Activated T-helper 1 cell treated with anti-CD3 and anti-CD28 coated beads, Interleukin-12 subunit alpha, Interleukin-12 subunit beta, Interleukin-2, Interleukin-4 antibody, amounts not matched to agents 30 ng/mL and 10 ng/mL and 1 ng/mL, durations not matched to agents 14 hours and 24 hours and 36 hours (primary cell): ENCODE measurements around the gene SEMA3B. TPM values are rescaled to one million over a fixed set of nuclear protein-coding genes. Genes with fewer than 3 reads are reported as not detected.
A peak's percentile ranks its signal among the peaks of the same experiment; 100 is the strongest.
"Not testable (repeated sequence)": the region's sequence is repeated elsewhere in the genome, so short reads cannot be mapped to it uniquely, and the experiment has no call there.

ENCODE experiments used
- DNase-seq: peaks from one replicate; pipeline ENCODE4 v3.0.0; 2021; ENCODE audit warnings: low spot score
- H3K27ac Mint-ChIP-seq: one replicate; pipeline ENCODE4 v1.8.0; 2021; ENCODE audit warnings: mild to moderate bottlenecking, mixed read lengths
- H3K27me3 Mint-ChIP-seq: one replicate; pipeline ENCODE4 v1.8.0; 2022; ENCODE audit warnings: mild to moderate bottlenecking, moderate library complexity, mixed read lengths; ENCODE audit not compliant: insufficient read depth
- H3K36me3 Mint-ChIP-seq: one replicate; pipeline ENCODE4 v1.8.0; 2021; ENCODE audit warnings: low read depth, mixed read lengths
- H3K4me1 Mint-ChIP-seq: one replicate; pipeline ENCODE4 v1.8.0; 2021; ENCODE audit warnings: low read depth, mixed read lengths
- H3K4me3 Mint-ChIP-seq: one replicate; pipeline ENCODE4 v1.8.0; 2021; ENCODE audit warnings: mild to moderate bottlenecking, moderate library complexity, mixed read lengths
- H3K9me3 Mint-ChIP-seq: one replicate; pipeline ENCODE4 v1.8.0; 2021; ENCODE audit warnings: mixed read lengths
- intact Hi-C: fragments of 100-400 bp; cut with micrococcal nuclease; formaldehyde crosslinking; loops from one replicate; pipeline ENCODE4 v1.15.1; 2024
- total RNA-seq: library from RNA; stranded (reverse); gene quantifications from 2 replicates; pipeline ENCODE4 v1.2.3, GENCODE V29; 2022

SEMA3B gene
- 0.49 and 1.0 TPM in 2 replicates for total RNA-seq

GRCh38 chr3:50268703-50269451, at the start of gene SEMA3B:
SEMA3B (plus strand) TSS chr3:50269147; CDS start chr3:50269241, 94 bp downstream.
- H3K4me3 Mint-ChIP-seq: no peak within 1 kb of the TSS
- peaks cover 18% of the 10 kb centered on the region for H3K27me3 Mint-ChIP-seq
- intact Hi-C loops: no loop called here
- no peak within 1 kb of the TSS for H3K27ac Mint-ChIP-seq
- DNase-seq: no peak
- H3K4me1 Mint-ChIP-seq: peaks cover 5% of the 10 kb centered on the region
- H3K36me3 Mint-ChIP-seq: no peaks in the 10 kb centered on the region
- H3K9me3 Mint-ChIP-seq: no peaks in the 10 kb centered on the region

- Mint-ChIP-seq H3K4me1 (no peaks in the 10 kb centered on the region), H3K9me3 (no peaks in the 10 kb centered on the region), H3K36me3 (no peaks in the 10 kb centered on the region), H3K4me3 (no peak overlapping the region), H3K27me3 (peaks cover 12% of the 10 kb centered on the region), H3K27ac (no peak overlapping the region)
- DNase-seq: no peak
- intact Hi-C loops: no loop called here
These were observed 49.7 kb upstream of the SEMA3B start for GRCh38 chr3:50219285-50219684.

- intact Hi-C loops: no loop called here
- no peak for DNase-seq
- H3K4me3 Mint-ChIP-seq: no peak overlapping the region
- H3K9me3 Mint-ChIP-seq: no peaks in the 10 kb centered on the region
- H3K27me3 Mint-ChIP-seq: peaks cover 15% of the 10 kb centered on the region
- no peaks in the 10 kb centered on the region for H3K4me1 Mint-ChIP-seq
- H3K27ac Mint-ChIP-seq: no peak overlapping the region
- no peaks in the 10 kb centered on the region for H3K36me3 Mint-ChIP-seq
These were observed 48.8 kb upstream of the SEMA3B start for GRCh38 chr3:50220109-50220508.

GRCh38 chr3:50221051-50221410, 47.9 kb upstream of the SEMA3B start:
- intact Hi-C loops: no loop called here
- Mint-ChIP-seq H3K4me1 (peaks cover 8% of the 10 kb centered on the region), H3K27ac (no peak overlapping the region), H3K27me3 (peaks cover 15% of the 10 kb centered on the region), H3K36me3 (no peaks in the 10 kb centered on the region), H3K9me3 (no peaks in the 10 kb centered on the region), H3K4me3 (no peak overlapping the region)
- no peak for DNase-seq

GRCh38 chr3:50221411-50222168, 47.4 kb upstream of the SEMA3B start:
- Mint-ChIP-seq H3K36me3 (no peaks in the 10 kb centered on the region), H3K4me3 (no peak overlapping the region), H3K27ac (no peak overlapping the region), H3K4me1 (peaks cover 12% of the 10 kb centered on the region), H3K27me3 (peaks cover 15% of the 10 kb centered on the region), H3K9me3 (no peaks in the 10 kb centered on the region)
- DNase-seq: no peak
- intact Hi-C loops: no loop called here

GRCh38 chr3:50222169-50222528, 46.8 kb upstream of the SEMA3B start:
- Mint-ChIP-seq H3K36me3 (no peaks in the 10 kb centered on the region), H3K4me1 (peaks cover 12% of the 10 kb centered on the region), H3K27ac (no peak overlapping the region), H3K27me3 (peaks cover 15% of the 10 kb centered on the region), H3K4me3 (no peak overlapping the region), H3K9me3 (no peaks in the 10 kb centered on the region)
- no peak for DNase-seq
- intact Hi-C loops: no loop called here

- Mint-ChIP-seq H3K27me3 (peaks cover 13% of the 10 kb centered on the region), H3K27ac (peak overlapping the region; percentile 75), H3K9me3 (no peaks in the 10 kb centered on the region), H3K4me3 (peak overlapping the region; percentile 69), H3K4me1 (peaks cover 31% of the 10 kb centered on the region), H3K36me3 (no peaks in the 10 kb centered on the region)
- DNase-seq: no peak
- intact Hi-C loops: no loop called here
These were observed 44.3 kb upstream of the SEMA3B start for GRCh38 chr3:50224639-50225038.

- Mint-ChIP-seq H3K4me3 (peak overlapping the region; percentile 90), H3K27ac (peak overlapping the region; percentile 89), H3K27me3 (peaks cover 13% of the 10 kb centered on the region), H3K9me3 (no peaks in the 10 kb centered on the region), H3K36me3 (no peaks in the 10 kb centered on the region), H3K4me1 (peaks cover 34% of the 10 kb centered on the region)
- DNase-seq: no peak
- intact Hi-C loops: loop anchor here (1.0 kb wide), 8 partner anchors 8 to 106 kb away; partner anchors contain the start of genes HYAL3, IFRD2 and NAA80
These were observed 42.0 kb upstream of the SEMA3B start for GRCh38 chr3:50226888-50227389.

- Mint-ChIP-seq H3K4me3 (peak overlapping the region; percentile 90), H3K27me3 (peaks cover 13% of the 10 kb centered on the region), H3K27ac (peak overlapping the region; percentile 90), H3K4me1 (peaks cover 34% of the 10 kb centered on the region), H3K9me3 (no peaks in the 10 kb centered on the region), H3K36me3 (no peaks in the 10 kb centered on the region)
- peak; percentile 91 for DNase-seq
- intact Hi-C loops: loop anchor here (1.0 kb wide), 6 partner anchors 8 to 72 kb away; partner anchors contain the start of genes HYAL3, IFRD2 and NAA80
These were observed 41.4 kb upstream of the SEMA3B start for GRCh38 chr3:50227390-50228183.

- H3K27ac Mint-ChIP-seq: peak overlapping the region; percentile 90
- H3K36me3 Mint-ChIP-seq, intact Hi-C loops, DNase-seq, H3K9me3 Mint-ChIP-seq: not testable (repeated sequence)
- peak overlapping the region; percentile 89 for H3K4me3 Mint-ChIP-seq
- peaks cover 34% of the 10 kb centered on the region for H3K4me1 Mint-ChIP-seq
- H3K27me3 Mint-ChIP-seq: peaks cover 11% of the 10 kb centered on the region
These were observed 40.7 kb upstream of the SEMA3B start for GRCh38 chr3:50228184-50228763.

- Mint-ChIP-seq H3K36me3 (no peaks in the 10 kb centered on the region), H3K4me3 (peak overlapping the region; percentile 7), H3K4me1 (peaks cover 34% of the 10 kb centered on the region), H3K9me3 (no peaks in the 10 kb centered on the region), H3K27me3 (peaks cover 4% of the 10 kb centered on the region), H3K27ac (no peak overlapping the region)
- intact Hi-C loops: no loop called here
- DNase-seq: no peak
These were observed 39.5 kb upstream of the SEMA3B start for GRCh38 chr3:50229490-50229889.

- Mint-ChIP-seq H3K36me3 (no peaks in the 10 kb centered on the region), H3K9me3 (no peaks in the 10 kb centered on the region), H3K27me3 (no peaks in the 10 kb centered on the region), H3K4me1 (peaks cover 34% of the 10 kb centered on the region), H3K27ac (no peak overlapping the region), H3K4me3 (no peak overlapping the region)
- DNase-seq: no peak
- intact Hi-C loops: no loop called here
These were observed 38.7 kb upstream of the SEMA3B start for GRCh38 chr3:50230104-50230793.
